Measurements from ENCODE around the gene NRG3.
"Not testable (repeated sequence)": the region's sequence is repeated elsewhere in the genome, so short reads cannot be mapped to it uniquely, and the experiment has no call there.

The NRG3 gene

DNA sequence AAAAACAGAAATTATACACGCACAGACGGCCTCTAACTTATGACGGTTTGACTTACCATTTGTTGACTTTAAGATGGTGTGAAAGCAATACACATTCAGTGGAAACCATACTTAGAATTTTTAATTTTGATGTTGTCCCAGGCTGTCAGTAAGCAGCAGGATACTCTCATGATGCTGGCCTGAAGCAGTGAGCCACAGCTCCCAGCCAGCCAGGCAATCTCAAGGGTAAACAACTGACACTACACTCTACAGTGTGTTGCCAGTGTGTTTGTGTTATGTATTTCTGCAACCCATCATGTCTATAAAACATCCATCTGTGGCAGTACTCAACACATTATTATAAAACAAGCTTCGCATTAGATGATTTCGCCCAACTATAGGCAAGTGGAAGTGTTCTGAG lies 747.5 kb downstream of the NRG3 start:
- DNase-seq: peak; percentile 46

GRCh38 chr10:82625512-82626189 lies 750.7 kb downstream of the NRG3 start:
- DNase-seq: peak; percentile 90

DNA sequence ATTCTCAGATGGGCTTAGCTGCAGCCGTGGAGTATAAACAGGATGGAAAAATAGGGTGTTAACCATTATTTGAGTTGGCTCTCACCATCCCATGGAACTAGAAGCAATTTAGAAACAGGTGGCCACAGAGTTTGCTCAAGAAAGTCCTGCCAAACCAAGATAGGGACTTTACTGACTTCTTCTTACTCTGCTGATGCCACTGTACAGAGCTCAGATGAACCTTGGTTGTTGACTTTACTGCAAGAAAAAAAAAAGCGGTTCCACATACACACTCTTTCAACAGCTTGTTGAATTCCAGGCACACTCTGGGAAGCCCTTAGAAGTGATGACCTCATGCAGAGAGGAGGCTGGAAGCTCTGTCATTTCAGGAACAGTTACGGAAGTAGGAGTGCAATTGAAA lies 753.4 kb downstream of the NRG3 start:
- peak; percentile 97 for DNase-seq

- no peak for DNase-seq
Measured at GRCh38 chr10:82643076-82643475, 768.1 kb downstream of the NRG3 start.

DNA sequence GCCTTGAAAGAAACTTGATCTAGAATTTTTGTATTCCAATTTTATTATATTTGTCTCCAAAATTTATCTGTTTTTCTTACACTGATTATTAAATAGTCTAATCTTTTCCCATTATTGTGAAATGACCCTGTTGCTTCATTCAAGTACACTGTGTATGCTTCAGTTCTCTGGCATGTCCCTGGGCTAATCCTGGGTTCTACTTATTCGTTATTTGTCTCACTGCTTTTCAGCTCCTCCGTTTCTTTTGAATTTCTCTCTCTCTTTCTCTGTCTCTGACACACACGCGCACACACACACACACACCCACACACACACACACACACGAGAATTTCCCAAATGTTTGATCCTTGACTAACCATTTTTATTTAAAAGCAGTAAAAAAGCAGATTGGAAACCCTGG lies 768.6 kb downstream of the NRG3 start:
- no peak for DNase-seq

- peak; percentile 13 for DNase-seq
Measured at GRCh38 chr10:82645221-82645620, 770.2 kb downstream of the NRG3 start.

DNA sequence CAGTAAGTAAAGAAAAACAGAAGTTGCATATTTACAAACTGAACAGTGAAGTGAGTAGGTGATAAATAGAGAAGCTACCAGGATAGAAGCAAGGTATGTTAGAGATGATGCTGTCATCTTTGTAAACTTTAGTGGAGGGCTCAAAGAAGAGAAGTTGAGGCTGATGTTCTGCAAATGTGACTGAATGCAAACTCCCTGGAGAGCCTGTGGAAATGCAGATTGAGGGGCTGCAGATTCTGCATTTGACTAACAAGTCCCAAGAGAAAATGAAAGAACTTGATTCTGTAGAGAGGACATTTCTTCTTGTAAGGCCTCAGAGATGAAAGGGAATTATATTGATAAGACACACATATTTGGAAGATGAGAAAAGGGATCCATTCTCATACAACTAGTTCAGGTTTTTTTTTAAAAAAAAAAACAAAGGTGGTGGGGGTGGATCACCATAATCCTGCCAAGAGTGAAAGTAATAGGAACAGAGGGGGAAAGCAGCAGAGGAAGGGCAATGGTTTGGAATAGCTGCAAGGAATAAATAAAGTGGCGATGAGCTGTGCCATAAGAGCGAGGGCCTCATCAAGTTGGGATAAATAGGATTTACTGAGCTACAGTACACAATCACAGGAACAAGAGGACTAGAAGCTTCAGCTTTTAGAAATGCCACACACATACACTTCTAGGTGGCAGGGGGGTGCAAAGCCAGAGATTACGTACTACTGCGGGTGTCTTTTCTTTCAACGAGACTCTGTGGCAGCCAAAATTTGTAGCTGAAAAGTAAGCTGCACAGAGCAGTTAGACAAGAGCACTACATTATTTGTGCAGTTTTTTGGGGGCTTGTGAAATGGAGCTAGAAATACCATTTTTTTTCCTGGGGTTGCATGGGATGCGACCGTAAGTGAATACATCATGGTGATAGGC lies 778.5 kb downstream of the NRG3 start:
- DNase-seq: no peak

DNA sequence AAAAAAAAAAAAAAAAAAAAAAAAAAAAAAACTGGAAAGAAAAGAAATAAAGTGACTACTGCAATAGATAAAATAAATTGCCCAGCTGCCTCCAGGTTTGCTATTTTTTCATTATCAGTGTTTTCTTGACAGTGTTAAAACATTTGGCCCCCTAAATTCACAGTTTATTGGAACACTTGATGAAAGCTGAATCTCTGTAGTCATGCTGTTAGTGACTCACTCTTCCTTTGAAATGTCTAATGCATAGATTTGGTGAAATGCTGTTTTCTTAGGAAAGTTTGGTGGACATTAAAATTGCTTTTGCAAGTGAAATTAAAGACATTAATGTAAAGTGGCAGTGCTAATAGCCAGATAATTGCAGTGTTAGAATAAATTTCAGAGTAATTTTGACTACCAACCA lies 785.2 kb downstream of the NRG3 start:
- DNase-seq: no peak

DNA sequence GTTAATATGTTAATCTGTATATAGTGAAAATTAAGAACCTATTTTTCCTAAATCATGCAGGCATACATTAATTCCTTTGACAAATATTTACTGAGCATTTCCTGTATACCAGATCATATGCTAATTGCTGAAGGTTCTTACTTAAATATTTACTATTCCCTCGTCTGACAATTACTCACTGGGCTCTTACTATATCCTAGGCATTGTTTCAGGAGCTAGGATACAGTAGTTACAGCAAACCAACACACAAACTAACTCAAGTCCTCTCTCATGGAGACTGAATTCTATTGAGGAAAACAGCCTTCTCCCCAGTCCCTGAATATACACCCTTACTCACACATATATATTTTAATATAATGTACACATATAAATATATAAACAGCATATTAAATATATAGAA lies 786.0 kb downstream of the NRG3 start:
- DNase-seq: no peak

- DNase-seq: peak; percentile 45
Measured at GRCh38 chr10:82661701-82662100, 786.7 kb downstream of the NRG3 start.

DNA sequence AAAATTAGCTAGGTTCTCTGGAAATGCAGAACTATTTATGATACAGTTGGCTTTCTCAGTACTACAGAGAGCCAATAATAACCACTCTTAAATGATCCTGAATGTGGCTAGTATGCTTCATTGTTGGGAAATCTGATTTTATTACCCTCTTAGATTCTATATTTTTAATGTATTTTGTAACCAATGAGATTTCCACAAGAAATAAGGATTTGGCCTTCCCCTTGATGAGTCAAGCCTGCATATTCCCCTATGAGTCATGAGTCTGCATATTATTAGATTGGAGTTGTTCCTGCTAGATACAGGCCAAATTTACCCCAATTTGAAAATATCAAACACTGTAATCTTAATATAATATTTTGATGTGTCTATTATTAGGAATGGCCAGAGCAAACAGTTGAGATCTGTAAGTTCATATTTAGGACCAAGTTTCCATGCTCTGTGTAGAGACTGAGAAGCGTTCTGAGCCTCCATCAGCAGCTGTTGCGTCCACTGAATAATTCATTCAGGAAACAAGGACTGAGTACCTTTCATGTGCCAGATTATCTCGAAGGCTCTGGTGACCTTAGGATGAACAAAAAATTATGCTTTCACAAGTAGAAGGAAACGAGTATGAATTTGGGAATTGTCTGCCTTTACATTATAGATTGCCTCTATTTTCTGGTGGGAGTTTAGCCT lies 793.4 kb downstream of the NRG3 start:
- DNase-seq: peak; percentile 52

DNA sequence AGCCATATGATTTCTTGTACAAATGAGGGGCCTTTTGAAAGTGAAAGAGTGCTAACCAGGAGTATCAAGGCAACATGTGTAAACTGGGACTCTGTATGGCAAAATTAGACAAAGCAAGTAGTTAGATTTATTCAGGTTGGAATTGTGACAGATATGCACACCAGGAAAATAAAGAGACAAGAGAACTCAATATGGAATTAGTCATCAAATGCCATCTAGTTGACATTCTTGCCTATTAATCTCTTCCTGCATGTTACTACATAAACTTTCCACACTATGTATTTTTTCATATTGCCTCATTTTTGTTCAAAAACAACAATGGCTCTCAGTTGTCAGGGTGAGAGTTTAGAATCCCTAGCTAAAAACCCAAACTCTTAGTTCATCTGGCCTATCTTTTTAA lies 799.0 kb downstream of the NRG3 start:
- DNase-seq: no peak

DNA sequence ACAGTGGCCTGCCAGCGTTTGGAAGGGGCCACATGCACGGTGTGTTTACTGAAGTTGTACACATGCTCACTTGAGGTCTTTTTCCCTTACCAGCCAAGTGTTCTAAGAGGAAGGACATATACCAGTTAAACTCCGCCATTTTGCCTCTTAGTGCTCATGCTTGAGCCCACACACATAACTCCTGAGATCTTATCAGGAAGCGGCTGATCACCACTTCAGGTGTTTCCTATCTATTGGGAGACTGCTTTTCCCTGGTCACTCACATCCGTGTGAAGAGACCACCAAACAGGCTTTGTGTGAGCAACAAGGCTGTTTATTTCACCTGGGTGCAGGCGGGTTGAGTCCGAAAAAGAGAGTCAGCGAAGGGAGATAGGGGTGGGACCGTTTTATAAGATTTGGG lies 802.9 kb downstream of the NRG3 start:
- not testable (repeated sequence) for DNase-seq

- not testable (repeated sequence) for DNase-seq
Measured at GRCh38 chr10:82678451-82678850, 803.5 kb downstream of the NRG3 start.

GRCh38 chr10:82680608-82681007 lies 805.6 kb downstream of the NRG3 start:
- no peak for DNase-seq

DNA sequence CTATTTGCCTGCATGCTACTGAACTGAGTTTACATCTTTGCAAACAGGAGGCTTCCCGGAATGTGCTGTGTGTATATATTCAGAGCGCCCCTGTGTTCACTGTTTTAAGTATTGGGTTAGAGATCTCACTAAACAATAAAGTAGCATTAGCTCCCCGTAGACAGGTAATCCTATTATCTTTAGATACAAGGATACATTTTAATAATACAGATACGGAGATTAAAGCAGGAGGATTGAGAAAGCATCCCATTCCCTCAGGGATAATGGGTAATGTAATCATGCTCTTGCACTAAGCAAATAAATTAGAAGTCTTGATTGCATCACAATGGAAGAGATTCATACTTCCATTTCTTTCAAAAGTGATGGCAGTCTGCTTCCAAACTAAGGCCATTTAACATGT lies 809.0 kb downstream of the NRG3 start:
- no peak for DNase-seq

DNA sequence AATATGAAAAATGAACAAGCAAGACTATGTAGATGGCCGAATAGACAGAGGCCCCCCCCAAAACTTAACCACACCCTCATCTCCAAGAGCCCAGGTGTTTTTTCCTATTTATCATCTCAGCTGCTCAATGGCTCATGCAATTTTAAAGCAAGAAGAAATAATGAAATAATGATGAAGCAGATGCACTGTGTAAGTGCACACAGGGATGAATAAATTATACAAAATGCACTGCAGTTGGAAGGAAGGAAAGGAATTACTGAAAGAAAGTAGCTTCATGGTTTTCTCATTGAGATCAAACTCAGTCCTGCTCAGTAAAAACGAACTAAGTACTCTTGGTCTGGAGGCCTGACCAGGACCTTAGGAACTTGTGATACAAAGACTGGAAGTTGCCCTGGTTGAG lies 810.1 kb downstream of the NRG3 start:
- no peak for DNase-seq

DNA sequence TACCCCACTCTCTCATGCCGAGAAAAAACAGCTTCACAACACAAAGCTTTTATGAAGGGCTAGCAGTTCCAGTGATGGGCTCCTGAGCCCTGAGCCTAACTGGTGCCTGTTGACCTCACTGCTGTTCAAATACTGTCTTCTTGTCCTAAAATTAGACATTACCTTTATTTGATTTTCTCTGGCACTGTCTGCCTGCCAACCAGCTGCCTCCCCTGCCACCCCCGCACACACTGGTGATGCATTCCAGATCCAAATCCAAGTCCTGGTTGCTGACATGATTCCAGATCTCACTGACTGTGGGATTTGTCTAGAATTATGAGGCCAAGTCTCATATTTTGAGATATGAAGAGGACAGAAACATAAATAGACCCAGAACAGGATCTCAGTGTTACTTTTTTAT lies 816.2 kb downstream of the NRG3 start:
- peak; percentile 92 for DNase-seq

GRCh38 chr10:82692458-82692857 lies 817.5 kb downstream of the NRG3 start:
- DNase-seq: no peak

- peak; percentile 61 for DNase-seq
Measured at GRCh38 chr10:82721831-82722230, 846.8 kb downstream of the NRG3 start.

DNA sequence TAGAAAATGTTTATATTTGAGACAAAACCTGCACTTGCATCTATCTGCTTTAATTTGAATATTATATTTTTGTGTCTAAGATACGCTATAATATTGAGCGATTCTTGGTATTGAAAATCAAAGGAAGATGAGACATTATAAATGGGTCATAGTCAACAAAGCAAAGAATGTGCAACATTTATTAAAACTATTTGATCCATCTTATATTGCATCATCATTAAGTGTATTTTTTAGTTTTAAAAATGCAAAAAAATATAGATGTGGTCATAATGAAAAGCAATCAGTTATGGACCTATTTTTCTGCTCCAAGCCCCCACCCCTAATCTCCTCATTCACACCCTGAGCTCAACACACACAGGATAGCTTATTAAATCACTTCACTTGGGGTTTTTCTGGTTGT lies 847.3 kb downstream of the NRG3 start:
- DNase-seq: no peak

- no peak for DNase-seq
Measured at GRCh38 chr10:82736305-82736704, 861.3 kb downstream of the NRG3 start.

- peak; percentile 62 for DNase-seq
Measured at GRCh38 chr10:82737549-82737948, 862.6 kb downstream of the NRG3 start.

DNA sequence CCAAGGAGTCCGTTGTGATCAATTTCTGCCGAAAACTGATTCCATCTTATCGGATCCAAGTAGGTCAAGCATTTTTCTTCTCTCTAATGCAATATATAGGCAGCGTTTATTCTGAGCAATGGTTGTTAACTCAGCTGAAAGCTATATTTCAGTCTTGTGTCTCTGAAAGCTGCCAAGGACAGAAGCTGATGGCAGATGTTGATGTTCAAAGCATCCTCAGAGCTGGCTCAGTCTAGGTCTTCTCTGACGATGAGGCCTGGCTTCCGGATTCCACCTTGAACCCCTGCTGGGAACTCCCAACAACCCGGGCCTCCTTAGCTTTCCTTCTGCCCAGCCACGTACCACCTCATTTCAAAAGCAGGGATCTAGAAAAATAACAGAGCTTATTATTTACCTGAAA lies 863.6 kb downstream of the NRG3 start:
- DNase-seq: peak; percentile 85

Measured in NCI-H446 treated with DMSO at 0.1 percent for 48 hours (cell line).